Ovary (tissue), 9 donors: ENCODE data around the gene POLR1C. TPM values are rescaled to one million over a fixed set of nuclear protein-coding genes. Genes with fewer than 3 reads are reported as not detected.
"Not testable (repeated sequence)": the region's sequence is repeated elsewhere in the genome, so short reads cannot be mapped to it uniquely, and the experiment has no call there.

Experiments used
- DNase-seq, 5 donors: peaks; one replicate each; pipeline ENCODE4 v3.0.0-alpha.2; 2019 to 2020
- H3K27ac ChIP-seq, 2 donors: fragments of 200-600 bp; one replicate each; pipeline versions ENCODE4 v1.5.1 to v1.8.0; 2019 to 2022
- H3K27me3 ChIP-seq: fragments of 200-600 bp; one replicate; pipeline ENCODE4 v1.8.0; 2022
- H3K36me3 ChIP-seq: fragments of 200-600 bp; sonication (generic); one replicate; pipeline ENCODE4 v1.5.1; 2019
- H3K4me1 ChIP-seq: one replicate; pipeline ENCODE4 v1.8.1; 2013; ENCODE audit warnings: mild to moderate bottlenecking, moderate library complexity; ENCODE audit not compliant: insufficient read depth
- H3K4me3 ChIP-seq: fragments of 200-600 bp; sonication (generic); one replicate; pipeline ENCODE4 v1.5.1; 2017
- H3K9me3 ChIP-seq, 2 donors: fragments of 200-600 bp in 1 of 2; sonication (generic) in 1 of 2; one replicate each; pipeline versions ENCODE4 v1.5.1 to v1.8.1; 2013 to 2019; ENCODE audit warnings: mild to moderate bottlenecking in 1 of 2, moderate library complexity in 1 of 2
- CTCF ChIP-seq, 3 donors: fragments of 450-650 bp in 2 of 3; fragments of 200-600 bp in 1 of 3; IDR thresholded peaks; one replicate each; pipeline versions ENCODE4 v1.5.1 to v1.8.0; 2016 to 2022; ENCODE audit warnings: antibody characterized with exemption in 3 of 3, mild to moderate bottlenecking in 1 of 3
- EP300 ChIP-seq: sonication (generic); formaldehyde crosslinking; IDR thresholded peaks from one replicate; pipeline ENCODE4 v1.6.1; 2017; ENCODE audit warnings: antibody characterized with exemption
- POLR2A ChIP-seq: fragments of 450-650 bp; IDR thresholded peaks from one replicate; pipeline ENCODE4 v1.6.1; 2017; ENCODE audit warnings: antibody characterized with exemption, mild to moderate bottlenecking, moderate library complexity
- WGBS, 3 donors: extraction: QIAGEN DNeasy Blood & Tissue Kit in 1 of 3; methylation state at CpG; one replicate each; pipeline versions ENCODE4 v1.1.5 to v1.1.7; 2013 to 2017; 5-methylcytosine and 5-hydroxymethylcytosine counted together
- intact Hi-C, 4 donors: fragments of 100-400 bp; cut with DNase I; formaldehyde crosslinking; loops; one replicate each; pipeline versions ENCODE4 v1.11.0 to v1.15.1; 2022 to 2023
- polyA plus RNA-seq, 2 donors: library from polyadenylated mRNA; stranded (reverse); fragments of 200-250 nt in 1 of 2; fragments of 350-450 nt in 1 of 2; fragmentation: Illumina TruSeq in 1 of 2; extraction: RNeasy Lipid Tissue Mini Kit (QIAGEN cat#74804) in 1 of 2; gene quantifications; one replicate each; pipeline ENCODE4 v1.2.3, GENCODE V29; 2013 to 2014
- total RNA-seq, 7 donors: library from RNA; depleted of rRNA in 2 of 7; stranded (reverse); fragments of >200 nt in 2 of 7; fragmentation: NEBNext Ultra II Directional in 3 of 7; extraction: Animal tissue kit (Norgen Biotek cat#: 25700) in 3 of 7; gene quantifications; one replicate each; pipeline versions ENCODE4 v1.1.0 to v1.2.4, GENCODE V29; 2016 to 2023
- donor health status: DM: no; HTN: no; CAD: no; lungs with moderate emphysema.
- donor health status: DM: no; HTN: no; CAD: no.
- donor health status: Bipolar disorder and iron deficiency.
- donor health status: DM: yes; HTN: yes; CAD: no.
- donor health status: DM: no; HTN: no; CAD: no.
- donor health status: DM: yes; HTN: yes; CAD: no.

The POLR1C gene
- total and polyA plus RNA-seq, 9 donors, result 18.1 to 48.6 (median 32.0) TPM

GRCh38 chr6:43521836-43522235 lies 4.9 kb downstream of the POLR1C start:
- no peaks in the 10 kb centered on the region for H3K36me3 ChIP-seq
- no peak overlapping the region for H3K4me3 ChIP-seq
- H3K27me3 ChIP-seq, result no peaks in the 10 kb centered on the region
- no peak for DNase-seq
- intact Hi-C loops, result no loop called here
- H3K9me3 ChIP-seq, result no peaks in the 10 kb centered on the region
- no peak overlapping the region for H3K27ac ChIP-seq
- TF ChIP-seq POLR2A, result no peak
- TF ChIP-seq CTCF (IDR thresholded peaks at IDR 0.05), result no peak
- TF ChIP-seq EP300, result no peak
- H3K4me1 ChIP-seq, result peaks cover 5% of the 10 kb centered on the region
- 60 to 73% (median 61%) methylated on average over 2 of the region's 2 CpGs for WGBS, 3 donors

GRCh38 chr6:43522547-43523261 lies 5.8 kb downstream of the POLR1C start:
- no peaks in the 10 kb centered on the region for H3K36me3 ChIP-seq
- intact Hi-C loops, result no loop called here
- H3K4me3 ChIP-seq, result no peak overlapping the region
- H3K27ac ChIP-seq, result no peak overlapping the region
- H3K9me3 ChIP-seq, result no peaks in the 10 kb centered on the region
- WGBS, 3 donors, result 78 to 87% (median 82%) methylated on average over 8 of the region's 8 CpGs
- H3K27me3 ChIP-seq, result no peaks in the 10 kb centered on the region
- no peak for DNase-seq
- TF ChIP-seq CTCF (IDR thresholded peaks at IDR 0.05) (no peak), POLR2A (no peak), EP300 (no peak)
- H3K4me1 ChIP-seq, result peaks cover 4% of the 10 kb centered on the region

GRCh38 chr6:43523284-43523683 lies 6.4 kb downstream of the POLR1C start:
- 79 to 83% (median 83%) methylated on average over 3 of the region's 3 CpGs for WGBS, 3 donors
- intact Hi-C loops, result no loop called here

GRCh38 chr6:43524483-43524961 lies 7.6 kb downstream of the POLR1C start:
- Histone ChIP-seq H3K27me3 (no peaks in the 10 kb centered on the region), H3K9me3 (no peaks in the 10 kb centered on the region), H3K27ac (no peak overlapping the region), H3K4me3 (no peak overlapping the region), H3K4me1 (no peaks in the 10 kb centered on the region), H3K36me3 (no peaks in the 10 kb centered on the region)
- WGBS, 3 donors, result 77 to 80% (median 78%) methylated on average over 10 of the region's 10 CpGs
- no peak for DNase-seq
- intact Hi-C loops, result no loop called here
- no peak for TF ChIP-seq EP300

More at GRCh38 chr6:43523284-43523683, 6.4 kb downstream of the POLR1C start:
- no peak overlapping the region for H3K4me3 ChIP-seq
- H3K27me3 ChIP-seq, result no peaks in the 10 kb centered on the region
- H3K36me3 ChIP-seq, result no peaks in the 10 kb centered on the region
- no peak for TF ChIP-seq EP300
- TF ChIP-seq CTCF (IDR thresholded peaks at IDR 0.05), result no peak
- no peak for TF ChIP-seq POLR2A
- no peak overlapping the region for H3K27ac ChIP-seq
- H3K9me3 ChIP-seq, result no peaks in the 10 kb centered on the region
- H3K4me1 ChIP-seq, result no peaks in the 10 kb centered on the region
- DNase-seq, result no peak

- intact Hi-C loops, result no loop called here
Observed at GRCh38 chr6:43532201-43532600, 15.3 kb downstream of the POLR1C start.

GRCh38 chr6:43538986-43539385 lies 22.1 kb downstream of the POLR1C start:
- H3K27ac ChIP-seq, H3K4me3 ChIP-seq, H3K9me3 ChIP-seq, H3K36me3 ChIP-seq, H3K27me3 ChIP-seq, intact Hi-C loops, H3K4me1 ChIP-seq, DNase-seq: not testable (repeated sequence)
- WGBS, 3 donors, result 96 to 98% (median 96%) methylated on average over 14 to 17 of the region's 17 CpGs

More at GRCh38 chr6:43532201-43532600, 15.3 kb downstream of the POLR1C start:
- TF ChIP-seq CTCF (IDR thresholded peaks at IDR 0.05) (no peak), EP300 (no peak), POLR2A (no peak)
- H3K9me3 ChIP-seq, result no peaks in the 10 kb centered on the region
- no peaks in the 10 kb centered on the region for H3K27me3 ChIP-seq
- WGBS, 3 donors, result 74 to 88% (median 86%) methylated on average over 1 of the region's 1 CpG
- H3K4me1 ChIP-seq, result no peaks in the 10 kb centered on the region
- H3K4me3 ChIP-seq, result no peak overlapping the region
- no peaks in the 10 kb centered on the region for H3K36me3 ChIP-seq
- H3K27ac ChIP-seq, result no peak overlapping the region
- DNase-seq, result no peak

GRCh38 chr6:43539409-43539808 lies 22.5 kb downstream of the POLR1C start:
- DNase-seq, H3K4me3 ChIP-seq, H3K27ac ChIP-seq, H3K9me3 ChIP-seq, H3K36me3 ChIP-seq, H3K27me3 ChIP-seq, intact Hi-C loops, H3K4me1 ChIP-seq: not testable (repeated sequence)
- 94 to 96% (median 95%) methylated on average over 20 of the region's 20 CpGs for WGBS, 3 donors
